ENCODE measurements around the gene COX4I1.

The COX4I1 gene

GRCh38 chr16:85768199-85768598, 31.3 kb upstream of the COX4I1 start:
- no peak for DNase-seq (ENCODE audit: low read depth)

- no peak for DNase-seq (ENCODE audit: low read depth)
Observed at GRCh38 chr16:85770741-85771140, 28.8 kb upstream of the COX4I1 start.

GRCh38 chr16:85773044-85773443, 26.5 kb upstream of the COX4I1 start:
- DNase-seq (ENCODE audit: low read depth) = no peak

- no peak for DNase-seq (ENCODE audit: low read depth)
Observed at GRCh38 chr16:85774136-85774535, 25.4 kb upstream of the COX4I1 start.

- no peak for DNase-seq (ENCODE audit: low read depth)
Observed at GRCh38 chr16:85774811-85775210, 24.7 kb upstream of the COX4I1 start.

- no peak for DNase-seq (ENCODE audit: low read depth)
Observed at GRCh38 chr16:85777583-85778310, 21.7 kb upstream of the COX4I1 start.

GRCh38 chr16:85778873-85779272, 20.6 kb upstream of the COX4I1 start:
- no peak for DNase-seq (ENCODE audit: low read depth)

GRCh38 chr16:85780281-85780680, 19.2 kb upstream of the COX4I1 start:
- no peak for DNase-seq (ENCODE audit: low read depth)

GRCh38 chr16:85781156-85781555, 18.3 kb upstream of the COX4I1 start:
- DNase-seq (ENCODE audit: low read depth) = no peak

- DNase-seq (ENCODE audit: low read depth) = no peak
Observed at GRCh38 chr16:85781695-85782370, 17.7 kb upstream of the COX4I1 start.

- DNase-seq (ENCODE audit: low read depth) = no peak
Observed at GRCh38 chr16:85782451-85782850, 17.0 kb upstream of the COX4I1 start.

GRCh38 chr16:85783441-85783840, 16.1 kb upstream of the COX4I1 start:
- no peak for DNase-seq (ENCODE audit: low read depth)

GRCh38 chr16:85784813-85785212, 14.7 kb upstream of the COX4I1 start:
- no peak for DNase-seq (ENCODE audit: low read depth)

- no peak for DNase-seq (ENCODE audit: low read depth)
Observed at GRCh38 chr16:85785927-85786326, 13.6 kb upstream of the COX4I1 start.

- no peak for DNase-seq (ENCODE audit: low read depth)
Observed at GRCh38 chr16:85788819-85789218, 10.7 kb upstream of the COX4I1 start.

GRCh38 chr16:85789773-85790172, 9.7 kb upstream of the COX4I1 start:
- no peak for DNase-seq (ENCODE audit: low read depth)

GRCh38 chr16:85793662-85794298, 5.7 kb upstream of the COX4I1 start:
- DNase-seq (ENCODE audit: low read depth) = no peak

GRCh38 chr16:85794696-85795095, 4.8 kb upstream of the COX4I1 start:
- DNase-seq (ENCODE audit: low read depth) = no peak

- no peak for DNase-seq (ENCODE audit: low read depth)
Observed at GRCh38 chr16:85796152-85796551, 3.3 kb upstream of the COX4I1 start.

GRCh38 chr16:85796599-85796998, 2.9 kb upstream of the COX4I1 start:
- DNase-seq (ENCODE audit: low read depth) = no peak

- no peak for DNase-seq (ENCODE audit: low read depth)
Observed at GRCh38 chr16:85798283-85798776, 1.2 kb upstream of the COX4I1 start.

GRCh38 chr16:85798901-85799496, 496 bp upstream of the COX4I1 start:
- DNase-seq (ENCODE audit: low read depth) = peak; percentile 10

- no peak for DNase-seq (ENCODE audit: low read depth)
Observed at GRCh38 chr16:85800321-85800669, 800 bp downstream of the COX4I1 start.
